HG02759 (cell line): ENCODE data around the gene ITPRID1.

Experiments
- ATAC-seq: cut with Tn5 transposase; IDR thresholded peaks from one replicate; pipeline ENCODE4 v1.9.1; 2021; ENCODE audit warnings: mild to moderate bottlenecking, moderate library complexity; ENCODE audit not compliant: unreplicated experiment

Gene ITPRID1

GRCh38 chr7:31633467-31633866, 119.6 kb downstream of the ITPRID1 start:
- no peak for ATAC-seq

GRCh38 chr7:31633894-31634494, 120.1 kb downstream of the ITPRID1 start:
- ATAC-seq, result no peak

- ATAC-seq, result no peak
Observed at GRCh38 chr7:31640381-31640780, 126.5 kb downstream of the ITPRID1 start.

GRCh38 chr7:31642681-31643115, 128.8 kb downstream of the ITPRID1 start:
- ATAC-seq, result no peak

- ATAC-seq, result no peak
Observed at GRCh38 chr7:31646942-31647341, 133.1 kb downstream of the ITPRID1 start.

- ATAC-seq, result no peak
Observed at GRCh38 chr7:31647511-31647910, 133.6 kb downstream of the ITPRID1 start.

- ATAC-seq, result no peak
Observed at GRCh38 chr7:31648288-31648687, 134.4 kb downstream of the ITPRID1 start.

- no peak for ATAC-seq
Observed at GRCh38 chr7:31648880-31649279, 135.0 kb downstream of the ITPRID1 start.

GRCh38 chr7:31651234-31652062, 137.6 kb downstream of the ITPRID1 start:
- ATAC-seq, result no peak

- no peak for ATAC-seq
Observed at GRCh38 chr7:31652063-31652326, 138.1 kb downstream of the ITPRID1 start.

GRCh38 chr7:31663072-31663471, 149.2 kb downstream of the ITPRID1 start:
- no peak for ATAC-seq

GRCh38 chr7:31664890-31665289, 151.0 kb downstream of the ITPRID1 start:
- no peak for ATAC-seq

- no peak for ATAC-seq
Observed at GRCh38 chr7:31665546-31665945, 151.7 kb downstream of the ITPRID1 start.

- no peak for ATAC-seq
Observed at GRCh38 chr7:31669461-31669860, 155.6 kb downstream of the ITPRID1 start.

- ATAC-seq, result no peak
Observed at GRCh38 chr7:31679574-31680305, 165.8 kb downstream of the ITPRID1 start.

GRCh38 chr7:31683445-31684225, 169.7 kb downstream of the ITPRID1 start:
- ATAC-seq, result no peak

- ATAC-seq, result no peak
Observed at GRCh38 chr7:31687024-31687748, 173.3 kb downstream of the ITPRID1 start, which contains the start of gene PPP1R17. PPP1R17 (plus strand) TSS chr7:31687215; CDS start chr7:31692442, 5,227 bp downstream.

- no peak for ATAC-seq
Observed at GRCh38 chr7:31688372-31688771, 174.5 kb downstream of the ITPRID1 start.

GRCh38 chr7:31688996-31689395, 175.1 kb downstream of the ITPRID1 start:
- ATAC-seq, result no peak

- no peak for ATAC-seq
Observed at GRCh38 chr7:31690935-31691334, 177.0 kb downstream of the ITPRID1 start.
